VCaP (cell line): ENCODE measurements around the gene ZBTB42.

ENCODE experiments used
- H3K27ac ChIP-seq: fragments of 450-650 bp; 2 replicates; pipeline ENCODE4 v1.5.1; 2017
- CTCF ChIP-seq: fragments of 450-650 bp; conservative IDR thresholded peaks from 2 replicates; pipeline ENCODE4 v1.5.1; 2017; ENCODE audit warnings: mild to moderate bottlenecking, moderate library complexity

Gene ZBTB42

DNA sequence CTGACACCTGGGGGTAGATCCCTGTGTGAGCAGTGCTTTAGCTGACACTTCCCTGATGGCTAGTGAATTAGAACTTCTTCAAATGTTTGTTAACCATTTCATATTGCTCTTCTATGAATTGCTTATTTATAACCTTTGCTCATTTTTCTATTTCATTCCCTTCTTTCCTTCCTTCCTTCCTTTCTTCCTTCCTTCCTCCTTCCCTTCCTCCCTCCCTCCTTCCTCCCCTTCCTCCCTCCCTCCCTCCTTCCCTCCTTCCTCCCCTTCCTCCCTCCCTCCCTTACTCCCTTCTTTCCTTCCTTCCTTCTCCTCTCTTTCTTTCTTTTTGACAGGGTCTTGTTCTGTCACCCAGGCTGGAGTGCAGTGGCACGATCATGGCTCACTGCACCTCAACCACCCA is 40.8 kb downstream of the ZBTB42 start:
- no peak for TF ChIP-seq CTCF
- no peak overlapping the region for H3K27ac ChIP-seq

DNA sequence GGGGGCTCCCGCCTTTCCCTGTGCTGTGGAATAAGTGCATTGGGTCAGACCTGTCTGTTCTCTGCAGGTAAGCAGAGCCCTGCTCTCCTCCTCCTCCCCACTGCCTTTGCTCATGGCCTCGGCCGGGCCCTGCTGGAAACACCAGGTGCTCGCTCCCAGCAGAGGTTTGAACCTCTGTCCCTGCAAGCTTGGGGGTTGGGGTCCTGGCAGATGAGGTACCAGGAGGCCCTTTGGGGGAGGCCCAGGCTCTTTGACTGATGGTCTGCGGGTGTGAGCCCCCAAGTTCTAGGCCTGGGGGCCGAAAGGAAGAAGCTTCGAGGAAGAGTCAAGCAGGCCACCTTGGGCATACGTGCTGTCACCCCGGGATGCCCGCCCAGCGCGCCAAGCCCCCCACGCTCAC is 42.1 kb downstream of the ZBTB42 start:
- peak overlapping the region; percentile 32; the same call in 1 of the 2 replicates for H3K27ac ChIP-seq
- TF ChIP-seq CTCF, result no peak

- TF ChIP-seq CTCF, result no peak
- peak overlapping the region; percentile 32; the same call in 1 of the 2 replicates for H3K27ac ChIP-seq
These were observed 42.8 kb downstream of the ZBTB42 start for GRCh38 chr14:104843442-104844305.

DNA sequence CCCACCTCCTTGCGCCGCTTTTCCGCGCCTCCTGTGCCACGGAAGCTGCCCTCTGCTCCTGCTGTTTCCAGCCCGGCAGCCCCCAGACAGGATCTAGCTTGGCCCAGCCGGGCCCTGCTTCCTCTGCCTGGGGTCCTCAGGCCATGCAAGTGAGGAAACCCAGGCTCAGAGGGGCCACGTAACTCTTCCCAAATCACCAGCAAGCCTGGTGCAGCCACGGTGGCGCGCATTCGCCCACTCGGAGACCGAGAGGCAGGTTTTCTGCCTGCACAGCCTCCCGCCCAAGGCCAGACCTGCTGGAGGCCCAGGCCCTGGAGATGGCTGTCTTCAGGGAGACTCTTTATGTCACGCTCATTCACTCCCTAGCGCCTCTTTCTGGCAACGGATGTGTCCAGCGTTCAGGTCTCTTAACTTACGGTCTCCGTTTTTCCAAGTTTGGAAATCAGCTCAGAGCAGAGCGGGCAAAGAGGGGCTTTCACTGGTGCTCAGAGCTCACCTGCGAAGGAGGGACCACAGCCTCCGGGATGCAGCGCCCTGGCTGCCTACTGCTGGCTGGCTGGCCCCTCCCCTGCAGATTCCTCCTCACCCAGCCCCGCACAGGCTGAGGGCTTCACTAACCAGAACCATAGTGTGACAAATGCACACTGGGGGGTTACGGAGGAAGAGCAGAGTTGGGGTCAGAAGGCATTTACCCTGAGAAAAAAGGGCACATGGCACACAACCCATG is 43.6 kb downstream of the ZBTB42 start:
- TF ChIP-seq CTCF, result no peak; the same call in 1 of the 2 replicates
- peak overlapping the region; percentile 32; the same call in 1 of the 2 replicates for H3K27ac ChIP-seq

DNA sequence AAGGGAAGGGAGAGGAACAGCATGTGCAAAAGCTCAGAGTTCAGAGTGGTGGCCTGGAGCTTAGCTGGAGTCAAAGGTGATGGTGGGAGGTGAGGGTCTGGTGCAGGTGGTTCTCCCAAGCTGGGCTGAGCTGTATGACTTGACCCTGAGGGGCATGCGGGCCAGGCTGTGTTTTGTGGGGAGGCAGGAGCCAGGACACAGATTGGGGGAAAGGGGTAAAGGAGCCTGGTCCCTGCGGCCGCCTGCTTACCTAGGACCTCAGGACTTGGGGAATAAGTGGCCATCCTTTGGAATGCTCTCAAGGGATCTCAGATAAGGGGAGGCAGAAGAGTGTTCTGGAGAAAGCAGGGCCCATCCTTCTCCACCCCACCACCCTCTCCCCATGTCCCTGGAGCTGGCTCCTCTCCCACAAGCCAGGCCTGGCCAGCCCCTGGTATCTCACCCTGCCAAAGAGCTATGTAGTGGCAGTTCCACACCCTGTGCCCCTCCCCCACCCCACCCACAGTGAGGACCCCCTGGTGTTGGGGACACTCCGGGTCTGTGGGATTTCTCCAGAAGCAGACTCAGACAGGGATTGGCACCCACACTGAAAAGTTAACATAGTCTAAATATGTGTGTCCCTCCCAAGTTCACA is 44.2 kb downstream of the ZBTB42 start:
- no peak for TF ChIP-seq CTCF

GRCh38 chr14:104845834-104846441 is 45.0 kb downstream of the ZBTB42 start:
- H3K27ac ChIP-seq, result no peak overlapping the region

More for the DNA sequence above, 44.2 kb downstream of the ZBTB42 start:
- no peak overlapping the region for H3K27ac ChIP-seq

More at GRCh38 chr14:104845834-104846441, 45.0 kb downstream of the ZBTB42 start:
- TF ChIP-seq CTCF, result no peak
